Measurements from ENCODE around the gene TMPRSS11D. TPM values are rescaled to one million over a fixed set of nuclear protein-coding genes. Genes with fewer than 3 reads are reported as not detected.

Gene TMPRSS11D
- total RNA-seq, 1 experiment from 2014 or later, result not detected

- H2AFZ ChIP-seq (ENCODE audit: low read length), result no peak overlapping the region
- H4K91ac ChIP-seq (ENCODE audit: insufficient read length, low read depth, low read length), result no peak overlapping the region
- no peaks in the 10 kb centered on the region for H3K27me3 Mint-ChIP-seq (ENCODE audit: low read depth)
- no peaks in the 10 kb centered on the region for H3K9me3 ChIP-seq (ENCODE audit: control insufficient read depth, low read depth, low read length)
- no peak overlapping the region for H4K5ac ChIP-seq (ENCODE audit: insufficient read length, low read depth, low read length)
- no peaks in the 10 kb centered on the region for H3K36me3 Mint-ChIP-seq (ENCODE audit: insufficient read depth in 1 of 3, low read depth in 3 of 3)
- DNase-seq, result no peak
- H3K79me1 ChIP-seq (ENCODE audit: insufficient read depth, low read depth, low read length, poor library complexity, severe bottlenecking), result no peaks in the 10 kb centered on the region
- no peak overlapping the region for H4K8ac ChIP-seq (replicated peaks; ENCODE audit: insufficient read length, low read depth, low read length)
- no peak overlapping the region for H3K9ac ChIP-seq (ENCODE audit: extremely low read depth, insufficient read length, low read length)
- H3K14ac ChIP-seq (ENCODE audit: insufficient read depth, low read length), result no peak overlapping the region
- peaks cover 0 to 2% of the 10 kb centered on the region in 2 experiments; a peak in 1 of 5 replicates for H3K9me3 Mint-ChIP-seq
- no peaks in the 10 kb centered on the region for H3K4me1 ChIP-seq (ENCODE audit: insufficient read depth, low read length)
- H3K4ac ChIP-seq (ENCODE audit: low read depth, low read length), result no peak overlapping the region
- H2BK20ac ChIP-seq (ENCODE audit: low read depth, low read length, poor library complexity, severe bottlenecking), result no peak overlapping the region
- no peaks in the 10 kb centered on the region for H3K23me2 ChIP-seq (ENCODE audit: insufficient read length, low read depth, low read length, poor library complexity, severe bottlenecking)
- peaks cover 0 to 2% of the 10 kb centered on the region in 2 experiments; a peak in 1 of 4 replicates for H3K4me1 Mint-ChIP-seq
- no peak overlapping the region for H3K27ac ChIP-seq (ENCODE audit: insufficient read length, low read depth, low read length)
- H3K4me3 Mint-ChIP-seq, result no peak overlapping the region
- no peak overlapping the region for H2BK120ac ChIP-seq (ENCODE audit: low read depth, low read length, poor library complexity, severe bottlenecking)
- no peak overlapping the region for H3K56ac ChIP-seq (ENCODE audit: insufficient read length, low read depth, low read length)
- H3K27me3 ChIP-seq (ENCODE audit: insufficient read depth, low read length), result no peaks in the 10 kb centered on the region
- no peaks in the 10 kb centered on the region for H3K79me2 ChIP-seq (ENCODE audit: insufficient read depth, low read length)
- H2BK5ac ChIP-seq (ENCODE audit: insufficient read length, low read length), result no peak overlapping the region
- H2BK15ac ChIP-seq (ENCODE audit: low read depth, low read length), result no peak overlapping the region
- WGBS (ENCODE audit: extremely low coverage, insufficient read length, low lambda C conversion rate), result no CpG with 5 or more reads among the region's 3 CpGs
- H2BK12ac ChIP-seq (ENCODE audit: insufficient read length, low read depth, low read length), result no peak overlapping the region
- no peak overlapping the region for H3K18ac ChIP-seq (ENCODE audit: insufficient read length, low read depth, low read length)
- no peak overlapping the region for H3K23ac ChIP-seq (ENCODE audit: insufficient read length, low read depth, low read length)
- TF ChIP-seq, protein P1, sequence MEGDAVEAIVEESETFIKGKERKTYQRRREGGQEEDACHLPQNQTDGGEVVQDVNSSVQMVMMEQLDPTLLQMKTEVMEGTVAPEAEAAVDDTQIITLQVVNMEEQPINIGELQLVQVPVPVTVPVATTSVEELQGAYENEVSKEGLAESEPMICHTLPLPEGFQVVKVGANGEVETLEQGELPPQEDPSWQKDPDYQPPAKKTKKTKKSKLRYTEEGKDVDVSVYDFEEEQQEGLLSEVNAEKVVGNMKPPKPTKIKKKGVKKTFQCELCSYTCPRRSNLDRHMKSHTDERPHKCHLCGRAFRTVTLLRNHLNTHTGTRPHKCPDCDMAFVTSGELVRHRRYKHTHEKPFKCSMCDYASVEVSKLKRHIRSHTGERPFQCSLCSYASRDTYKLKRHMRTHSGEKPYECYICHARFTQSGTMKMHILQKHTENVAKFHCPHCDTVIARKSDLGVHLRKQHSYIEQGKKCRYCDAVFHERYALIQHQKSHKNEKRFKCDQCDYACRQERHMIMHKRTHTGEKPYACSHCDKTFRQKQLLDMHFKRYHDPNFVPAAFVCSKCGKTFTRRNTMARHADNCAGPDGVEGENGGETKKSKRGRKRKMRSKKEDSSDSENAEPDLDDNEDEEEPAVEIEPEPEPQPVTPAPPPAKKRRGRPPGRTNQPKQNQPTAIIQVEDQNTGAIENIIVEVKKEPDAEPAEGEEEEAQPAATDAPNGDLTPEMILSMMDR (conservative IDR thresholded peaks at IDR 0.05), result no peak
- H4K20me1 ChIP-seq (ENCODE audit: control insufficient read depth, insufficient read depth, insufficient read length), result no peaks in the 10 kb centered on the region
- no peak overlapping the region for H3K27ac Mint-ChIP-seq
- H3K4me2 ChIP-seq (ENCODE audit: insufficient read depth, insufficient read length, low read length), result no peak overlapping the region
- no peak overlapping the region for H3T11ph ChIP-seq (ENCODE audit: low read length)
- H2AK5ac ChIP-seq (ENCODE audit: insufficient read length, low read length), result no peak overlapping the region
These were observed 44.7 kb upstream of the TMPRSS11D start for GRCh38 chr4:67928546-67928945.

All from H9 (cell line).